Type B pancreatic cell (in vitro differentiated cells): Measurements from ENCODE around the gene ANKS1B. TPM values are rescaled to one million over a fixed set of nuclear protein-coding genes. Genes with fewer than 3 reads are reported as not detected.

ENCODE experiments used
- DNase-seq: peaks from one replicate; pipeline ENCODE4 v3.0.0; 2021; ENCODE audit warnings: mixed read lengths; ENCODE audit not compliant: unreplicated experiment; ENCODE audit errors: extremely low spot score
- H3K27ac Mint-ChIP-seq: 2 replicates; pipeline ENCODE4 v1.8.0; 2021; ENCODE audit warnings: mild to moderate bottlenecking, mixed read lengths
- H3K27me3 Mint-ChIP-seq: 2 replicates; pipeline ENCODE4 v1.8.0; 2021; ENCODE audit warnings: mixed read lengths
- H3K36me3 Mint-ChIP-seq: 2 replicates; pipeline ENCODE4 v1.8.0; 2021; ENCODE audit warnings: mixed read lengths
- H3K4me1 Mint-ChIP-seq: one replicate; pipeline ENCODE4 v1.8.0; 2021; ENCODE audit warnings: mixed read lengths; ENCODE audit not compliant: unreplicated experiment
- H3K4me3 Mint-ChIP-seq: 2 replicates; pipeline ENCODE4 v1.8.0; 2021; ENCODE audit warnings: mild to moderate bottlenecking, mixed read lengths
- H3K9me3 Mint-ChIP-seq: 2 replicates; pipeline ENCODE4 v1.8.0; 2021; ENCODE audit warnings: mixed read lengths
- CTCF ChIP-seq: fragments of 200-600 bp; sonication (generic); conservative IDR thresholded peaks from 2 replicates; pipeline ENCODE4 v1.5.0; 2021; ENCODE audit warnings: antibody characterized with exemption, mild to moderate bottlenecking
- total RNA-seq: library from RNA; stranded (reverse); gene quantifications from 2 replicates; pipeline ENCODE4 v1.2.1, GENCODE V29; 2021; ENCODE audit warnings: low replicate concordance

Gene ANKS1B
- total RNA-seq, 1 donor from 2014 or later: 4.7 TPM

GRCh38 chr12:98821232-98821631 lies 1163.5 kb downstream of the ANKS1B start:
- Mint-ChIP-seq H3K4me3 (no peak overlapping the region), H3K36me3 (no peaks in the 10 kb centered on the region), H3K4me1 (peaks cover 42% of the 10 kb centered on the region), H3K9me3 (no peaks in the 10 kb centered on the region), H3K27me3 (no peaks in the 10 kb centered on the region), H3K27ac (no peak overlapping the region)
- no peak for TF ChIP-seq CTCF
- DNase-seq: no peak

GRCh38 chr12:98819821-98820404 lies 1164.8 kb downstream of the ANKS1B start:
- H3K36me3 Mint-ChIP-seq: no peaks in the 10 kb centered on the region
- no peak overlapping the region for H3K27ac Mint-ChIP-seq
- no peak overlapping the region for H3K4me3 Mint-ChIP-seq
- peaks cover 52% of the 10 kb centered on the region for H3K4me1 Mint-ChIP-seq
- no peak for DNase-seq
- no peaks in the 10 kb centered on the region for H3K27me3 Mint-ChIP-seq
- no peaks in the 10 kb centered on the region for H3K9me3 Mint-ChIP-seq
- TF ChIP-seq CTCF: no peak

- DNase-seq: no peak
- Mint-ChIP-seq H3K4me3 (no peak overlapping the region), H3K27me3 (no peaks in the 10 kb centered on the region), H3K9me3 (no peaks in the 10 kb centered on the region), H3K27ac (no peak overlapping the region), H3K36me3 (no peaks in the 10 kb centered on the region), H3K4me1 (peaks cover 60% of the 10 kb centered on the region)
- TF ChIP-seq CTCF: no peak
Measured at GRCh38 chr12:98819071-98819470, 1165.7 kb downstream of the ANKS1B start.

GRCh38 chr12:98818239-98818638 lies 1166.5 kb downstream of the ANKS1B start:
- no peak for TF ChIP-seq CTCF
- H3K36me3 Mint-ChIP-seq: no peaks in the 10 kb centered on the region
- H3K4me1 Mint-ChIP-seq: peaks cover 61% of the 10 kb centered on the region
- no peak overlapping the region for H3K4me3 Mint-ChIP-seq
- no peak for DNase-seq
- H3K27ac Mint-ChIP-seq: no peak overlapping the region
- no peaks in the 10 kb centered on the region for H3K9me3 Mint-ChIP-seq
- H3K27me3 Mint-ChIP-seq: no peaks in the 10 kb centered on the region

- TF ChIP-seq CTCF: no peak
- Mint-ChIP-seq H3K4me3 (no peak overlapping the region), H3K36me3 (no peaks in the 10 kb centered on the region), H3K4me1 (peaks cover 60% of the 10 kb centered on the region), H3K27ac (no peak overlapping the region), H3K9me3 (no peaks in the 10 kb centered on the region), H3K27me3 (no peaks in the 10 kb centered on the region)
- DNase-seq: no peak
Measured at GRCh38 chr12:98817742-98818141, 1167.0 kb downstream of the ANKS1B start.

GRCh38 chr12:98816720-98817119 lies 1168.0 kb downstream of the ANKS1B start:
- H3K27ac Mint-ChIP-seq: no peak overlapping the region
- DNase-seq: no peak
- no peaks in the 10 kb centered on the region for H3K9me3 Mint-ChIP-seq
- peaks cover 50% of the 10 kb centered on the region for H3K4me1 Mint-ChIP-seq
- H3K36me3 Mint-ChIP-seq: no peaks in the 10 kb centered on the region
- no peaks in the 10 kb centered on the region for H3K27me3 Mint-ChIP-seq
- no peak for TF ChIP-seq CTCF
- no peak overlapping the region for H3K4me3 Mint-ChIP-seq
